NT2/D1 (cell line): ENCODE data around the gene C2orf68.

Experiments
- SUZ12 ChIP-seq: IDR thresholded peaks from 2 replicates; pipeline ENCODE4 v1.6.1; 2011; ENCODE audit not compliant: insufficient read length, insufficient read depth; ENCODE audit errors: extremely low read depth
- YY1 ChIP-seq: IDR thresholded peaks from 2 replicates; pipeline ENCODE4 v1.6.1; 2011; ENCODE audit not compliant: insufficient read length, insufficient read depth
- ZNF274 ChIP-seq: IDR thresholded peaks from 2 replicates; pipeline ENCODE4 v1.6.1; 2011; ENCODE audit warnings: mild to moderate bottlenecking, low read depth, low read length

- TF ChIP-seq ZNF274 (no peak), YY1 (no peak), SUZ12 (no peak)
Measured at GRCh38 chr2:85599468-85600234, 12.2 kb downstream of the C2orf68 start.
